ENCODE data around the gene WBP2.
"Not testable (repeated sequence)": the region's sequence is repeated elsewhere in the genome, so short reads cannot be mapped to it uniquely, and the experiment has no call there.

The WBP2 gene

GRCh38 chr17:75810756-75811155, 44.4 kb downstream of the WBP2 start:
- H3K79me2 ChIP-seq (ENCODE audit: control insufficient read depth, insufficient read depth, low read length, poor library complexity); H2BK5ac ChIP-seq (ENCODE audit: low read depth, low read length, poor library complexity); H4K91ac ChIP-seq (ENCODE audit: low read depth, low read length); H4K12ac ChIP-seq (ENCODE audit: low read depth, low read length); H3K9me3 ChIP-seq (ENCODE audit: insufficient read depth, low read depth, low read length); H3K18ac ChIP-seq (ENCODE audit: low read length); DNase-seq; H3K27me3 ChIP-seq (ENCODE audit: insufficient read depth, low read length); H3K27ac ChIP-seq (ENCODE audit: low read depth, low read length); H3K4me3 ChIP-seq (ENCODE audit: low read depth, low read length); H3K9ac ChIP-seq (ENCODE audit: low read length); H3K4ac ChIP-seq (ENCODE audit: low read depth, low read length); H3K14ac ChIP-seq (ENCODE audit: low read length); H2AFZ ChIP-seq (ENCODE audit: insufficient read depth, low read length, poor library complexity); H2BK120ac ChIP-seq (ENCODE audit: insufficient read depth, low read length, poor library complexity); H3K23ac ChIP-seq (ENCODE audit: low read length); H2AK5ac ChIP-seq (ENCODE audit: low read length); H3K4me2 ChIP-seq (ENCODE audit: low read length); H4K8ac ChIP-seq (ENCODE audit: low read depth, low read length); H2BK12ac ChIP-seq (ENCODE audit: low read length): not testable (repeated sequence)
- H3K4me1 ChIP-seq (ENCODE audit: control insufficient read depth in 1 of 2, insufficient read depth in 2 of 2, low read length in 2 of 2) = peaks cover 26 to 28% of the 10 kb centered on the region in 2 experiments
- peaks cover 48 to 52% of the 10 kb centered on the region in 2 experiments for H3K36me3 ChIP-seq (ENCODE audit: control insufficient read depth in 1 of 2, insufficient read depth in 2 of 2, low read length in 2 of 2)
- peaks cover 16% of the 10 kb centered on the region for H3K79me1 ChIP-seq (ENCODE audit: low read length)
- WGBS (ENCODE audit: extremely low coverage, insufficient coverage, insufficient read length) = no CpG with 5 or more reads among the region's 11 CpGs

GRCh38 chr17:75810216-75810615, 44.9 kb downstream of the WBP2 start:
- Histone ChIP-seq H3K9me3 (ENCODE audit: insufficient read depth, low read depth, low read length) (no peaks in the 10 kb centered on the region), H2AK5ac (ENCODE audit: low read length) (no peak overlapping the region), H3K4me3 (ENCODE audit: low read depth, low read length) (no peak overlapping the region), H3K4me2 (ENCODE audit: low read length) (no peak overlapping the region), H3K27me3 (ENCODE audit: insufficient read depth, low read length) (no peaks in the 10 kb centered on the region), H3K36me3 (ENCODE audit: control insufficient read depth in 1 of 2, insufficient read depth in 2 of 2, low read length in 2 of 2) (peaks cover 46 to 50% of the 10 kb centered on the region in 2 experiments), H3K79me2 (ENCODE audit: control insufficient read depth, insufficient read depth, low read length, poor library complexity) (peaks cover 8% of the 10 kb centered on the region), H2BK120ac (ENCODE audit: insufficient read depth, low read length, poor library complexity) (peak overlapping the region; percentile 37), H3K79me1 (ENCODE audit: low read length) (peaks cover 16% of the 10 kb centered on the region), H3K18ac (ENCODE audit: low read length) (peak overlapping the region; percentile 59), H4K8ac (ENCODE audit: low read depth, low read length) (no peak overlapping the region), H2AFZ (ENCODE audit: insufficient read depth, low read length, poor library complexity) (no peak overlapping the region), H3K27ac (ENCODE audit: low read depth, low read length) (peak overlapping the region; percentile 33), H4K12ac (ENCODE audit: low read depth, low read length) (no peak overlapping the region), H2BK12ac (ENCODE audit: low read length) (peak overlapping the region; percentile 60), H3K4me1 (ENCODE audit: control insufficient read depth in 1 of 2, insufficient read depth in 2 of 2, low read length in 2 of 2) (peaks cover 25 to 26% of the 10 kb centered on the region in 2 experiments), H3K23ac (ENCODE audit: low read length) (no peak overlapping the region), H2BK5ac (ENCODE audit: low read depth, low read length, poor library complexity) (no peak overlapping the region), H4K91ac (ENCODE audit: low read depth, low read length) (peak overlapping the region; percentile 68), H3K14ac (ENCODE audit: low read length) (peak overlapping the region; percentile 56), H3K4ac (ENCODE audit: low read depth, low read length) (no peak overlapping the region), H3K9ac (ENCODE audit: low read length) (no peak overlapping the region)
- no CpG with 5 or more reads among the region's 5 CpGs for WGBS (ENCODE audit: extremely low coverage, insufficient coverage, insufficient read length)
- peak in 1 of 2 donors; percentile 34 for DNase-seq

DNA sequence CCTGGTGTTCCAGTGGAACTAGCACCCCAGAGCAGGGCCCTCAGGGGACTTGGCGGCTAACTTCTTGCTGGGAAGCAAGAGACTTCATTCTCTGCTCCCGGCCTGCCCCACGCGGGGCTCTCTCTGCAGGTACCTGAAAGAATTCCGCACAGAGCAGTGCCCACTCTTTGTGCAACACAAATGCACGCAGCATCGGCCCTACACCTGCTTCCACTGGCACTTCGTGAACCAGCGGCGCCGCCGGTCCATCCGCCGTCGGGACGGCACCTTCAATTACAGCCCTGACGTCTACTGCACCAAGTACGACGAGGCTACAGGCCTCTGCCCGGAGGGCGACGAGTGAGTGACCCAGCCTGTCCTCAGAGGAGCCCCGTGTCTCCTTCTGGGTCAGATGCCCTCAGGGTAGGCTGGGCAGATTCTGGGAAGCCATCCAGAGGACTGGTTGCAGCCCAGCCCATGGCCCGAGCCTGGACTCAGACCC, 45.5 kb downstream of the WBP2 start:
- WGBS (ENCODE audit: extremely low coverage, insufficient coverage, insufficient read length) = no CpG with 5 or more reads among the region's 24 CpGs

DNA sequence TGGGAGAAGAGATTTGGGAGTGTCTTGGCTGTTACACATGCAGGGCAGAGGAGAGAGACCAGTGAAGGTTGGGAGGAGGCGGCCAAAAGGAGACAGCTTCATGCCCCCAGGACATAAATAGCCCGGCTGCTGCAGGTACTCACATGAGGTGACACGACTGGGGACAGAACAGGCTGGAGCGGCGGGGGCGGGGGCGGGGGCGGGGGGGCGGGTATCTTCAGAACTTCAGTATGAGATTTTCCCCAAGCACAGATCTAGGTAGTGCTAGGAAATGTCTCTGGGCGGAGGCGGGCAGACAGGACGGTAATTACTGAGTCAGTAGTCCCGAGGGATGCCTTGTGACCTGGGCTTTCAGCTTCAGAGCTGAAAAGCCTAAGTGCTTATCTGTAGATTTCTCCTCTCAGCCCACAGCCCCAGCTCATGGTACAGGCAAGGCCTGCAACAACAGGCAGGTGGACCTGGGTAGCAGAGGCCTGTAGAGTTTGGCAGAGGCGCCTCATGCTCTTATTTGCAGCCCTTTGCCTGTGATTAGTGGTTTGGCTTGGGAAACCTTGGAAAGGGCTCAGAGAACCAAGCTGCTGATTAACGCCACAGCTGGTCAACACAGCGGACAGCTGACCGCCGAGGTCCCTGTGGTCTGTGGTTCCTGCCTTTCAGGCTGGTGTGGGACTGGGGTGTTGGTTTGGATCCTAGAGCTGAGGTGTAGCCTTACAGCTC, 46.1 kb downstream of the WBP2 start:
- Histone ChIP-seq H3K9me3 (ENCODE audit: insufficient read depth, low read depth, low read length) (no peaks in the 10 kb centered on the region), H3K4ac (ENCODE audit: low read depth, low read length) (peak overlapping the region; percentile 15), H2AK5ac (ENCODE audit: low read length) (peak overlapping the region; percentile 53), H3K27me3 (ENCODE audit: insufficient read depth, low read length) (no peaks in the 10 kb centered on the region), H3K4me3 (ENCODE audit: low read depth, low read length) (no peak overlapping the region), H2BK12ac (ENCODE audit: low read length) (peak overlapping the region; percentile 63), H3K9ac (ENCODE audit: low read length) (peak overlapping the region; percentile 4), H4K12ac (ENCODE audit: low read depth, low read length) (no peak overlapping the region), H3K18ac (ENCODE audit: low read length) (peak overlapping the region; percentile 69), H3K79me1 (ENCODE audit: low read length) (peaks cover 12% of the 10 kb centered on the region), H3K27ac (ENCODE audit: low read depth, low read length) (peak overlapping the region; percentile 83), H3K23ac (ENCODE audit: low read length) (no peak overlapping the region), H4K8ac (ENCODE audit: low read depth, low read length) (peak overlapping the region; percentile 45), H2BK5ac (ENCODE audit: low read depth, low read length, poor library complexity) (peak overlapping the region; percentile 74), H2AFZ (ENCODE audit: insufficient read depth, low read length, poor library complexity) (peak overlapping the region; percentile 17), H2BK120ac (ENCODE audit: insufficient read depth, low read length, poor library complexity) (peak overlapping the region; percentile 73), H3K4me1 (ENCODE audit: control insufficient read depth in 1 of 2, insufficient read depth in 2 of 2, low read length in 2 of 2) (peaks cover 18 to 19% of the 10 kb centered on the region in 2 experiments), H3K36me3 (ENCODE audit: control insufficient read depth in 1 of 2, insufficient read depth in 2 of 2, low read length in 2 of 2) (peaks cover 38 to 42% of the 10 kb centered on the region in 2 experiments), H3K14ac (ENCODE audit: low read length) (peak overlapping the region; percentile 44), H3K4me2 (ENCODE audit: low read length) (no peak overlapping the region), H3K79me2 (ENCODE audit: control insufficient read depth, insufficient read depth, low read length, poor library complexity) (peaks cover 8% of the 10 kb centered on the region), H4K91ac (ENCODE audit: low read depth, low read length) (peak overlapping the region; percentile 80)
- WGBS (ENCODE audit: extremely low coverage, insufficient coverage, insufficient read length) = no CpG with 5 or more reads among the region's 18 CpGs
- peak; percentile 93 to 95 for DNase-seq

More for the DNA sequence above, 45.5 kb downstream of the WBP2 start:
- DNase-seq = peak; percentile 47 to 70
- peak overlapping the region; percentile 74 for H2BK5ac ChIP-seq (ENCODE audit: low read depth, low read length, poor library complexity)
- H4K8ac ChIP-seq (ENCODE audit: low read depth, low read length) = peak overlapping the region; percentile 45
- peak overlapping the region; percentile 17 for H2AFZ ChIP-seq (ENCODE audit: insufficient read depth, low read length, poor library complexity)
- no peaks in the 10 kb centered on the region for H3K27me3 ChIP-seq (ENCODE audit: insufficient read depth, low read length)
- peaks cover 8% of the 10 kb centered on the region for H3K79me2 ChIP-seq (ENCODE audit: control insufficient read depth, insufficient read depth, low read length, poor library complexity)
- peaks cover 15% of the 10 kb centered on the region for H3K79me1 ChIP-seq (ENCODE audit: low read length)
- H2BK120ac ChIP-seq (ENCODE audit: insufficient read depth, low read length, poor library complexity) = peak overlapping the region; percentile 73
- H3K23ac ChIP-seq (ENCODE audit: low read length) = no peak overlapping the region
- H3K14ac ChIP-seq (ENCODE audit: low read length) = peak overlapping the region; percentile 56
- H4K12ac ChIP-seq (ENCODE audit: low read depth, low read length) = no peak overlapping the region
- no peak overlapping the region for H3K4me3 ChIP-seq (ENCODE audit: low read depth, low read length)
- peak overlapping the region; percentile 37 for H2BK12ac ChIP-seq (ENCODE audit: low read length)
- H3K9me3 ChIP-seq (ENCODE audit: insufficient read depth, low read depth, low read length) = no peaks in the 10 kb centered on the region
- peaks cover 22 to 23% of the 10 kb centered on the region in 2 experiments for H3K4me1 ChIP-seq (ENCODE audit: control insufficient read depth in 1 of 2, insufficient read depth in 2 of 2, low read length in 2 of 2)
- H3K4ac ChIP-seq (ENCODE audit: low read depth, low read length) = peak overlapping the region; percentile 15
- H3K27ac ChIP-seq (ENCODE audit: low read depth, low read length) = peak overlapping the region; percentile 83
- H4K91ac ChIP-seq (ENCODE audit: low read depth, low read length) = peak overlapping the region; percentile 80
- peak overlapping the region; percentile 69 for H3K18ac ChIP-seq (ENCODE audit: low read length)
- H2AK5ac ChIP-seq (ENCODE audit: low read length) = peak overlapping the region; percentile 45
- peaks cover 41 to 46% of the 10 kb centered on the region in 2 experiments for H3K36me3 ChIP-seq (ENCODE audit: control insufficient read depth in 1 of 2, insufficient read depth in 2 of 2, low read length in 2 of 2)
- H3K9ac ChIP-seq (ENCODE audit: low read length) = peak overlapping the region; percentile 4
- H3K4me2 ChIP-seq (ENCODE audit: low read length) = no peak overlapping the region
